Heart left ventricle (tissue), 13 donors: ENCODE results near the gene CCR8.

ENCODE experiments used
- CTCF ChIP-seq, 12 donors: fragments of 200-600 bp; sonication (generic) in 4 of 12; IDR thresholded peaks; one replicate each; pipeline versions ENCODE4 v1.5.0 to v1.8.0; 2018 to 2022; ENCODE audit warnings: antibody characterized with exemption in 12 of 12, mild to moderate bottlenecking in 5 of 12
- POLR2A ChIP-seq, 2 donors: fragments of 450-650 bp; IDR thresholded peaks; one replicate each; pipeline ENCODE4 v1.6.1; 2017; ENCODE audit warnings: antibody characterized with exemption in 2 of 2, mild to moderate bottlenecking in 2 of 2, moderate library complexity in 2 of 2
- donor health status: ischemic (EF 13 %, LVEDD 7.1; RV severe dilation, severe dysfunction).
- donor health status: DM: no; HTN: yes; CAD: no.
- donor health status: DM: no; HTN: no; CAD: no.
- donor health status: ischemic (EF 25% LVEDD 6.9; RV normal size, moderate dysfunction).
- donor health status: ischemic (EF 25% LVEDD 5.7; RV mildly dilated, moderate dysfunction).
- donor health status: ischemic (EF 35%, LVEDD 5.7; RV mildly dilated, moderate dysfunction).
- donor health status: nonischemic (EF 11% LVEDD 7.7; RV severe dilation, severe dysfunction).
- donor health status: DM: yes; HTN: yes; CAD: no.
- donor health status: PGD.
- donor health status: ischemic (EF 29% LVEDD 5.4; RV normal size, mild dysfunction).
- donor health status: nonischemic (EF 23%, LVEDD 6.1; RV moderate dilation, normal function).

- TF ChIP-seq CTCF (IDR thresholded peaks at IDR 0.05) (no peak), POLR2A (IDR thresholded peaks at IDR 0.05) (no peak)
These were observed 32.7 kb downstream of the CCR8 start for GRCh38 chr3:39362192-39362591.
